Osteoblast (primary cell): ENCODE measurements around the gene RNU4-1. TPM values are rescaled to one million over a fixed set of nuclear protein-coding genes. Genes with fewer than 3 reads are reported as not detected.
A peak's percentile ranks its signal among the peaks of the same experiment; 100 is the strongest.

Experiments used
- DNase-seq: peaks from one replicate; pipeline ENCODE4 v3.0.0; 2011; ENCODE audit warnings: low spot score, mixed read lengths; ENCODE audit not compliant: insufficient read length; ENCODE audit errors: missing footprints
- H2AFZ ChIP-seq: 2 replicates; pipeline ENCODE4 v1.6.0; 2011; ENCODE audit warnings: mild to moderate bottlenecking, low read length
- H3K27ac ChIP-seq: 2 replicates; pipeline ENCODE4 v1.5.1; 2011; ENCODE audit warnings: mild to moderate bottlenecking, low read depth, low read length, moderate library complexity
- H3K27me3 ChIP-seq: 2 replicates; pipeline ENCODE4 v1.6.0; 2012; ENCODE audit warnings: mild to moderate bottlenecking, control low read depth, inconsistent platforms, low read length, moderate library complexity; ENCODE audit not compliant: insufficient read depth
- H3K36me3 ChIP-seq: 2 replicates; pipeline ENCODE4 v1.5.1; 2011; ENCODE audit warnings: mild to moderate bottlenecking, low read length, control low read depth, moderate library complexity; ENCODE audit not compliant: insufficient read depth
- H3K4me1 ChIP-seq: 2 replicates; pipeline ENCODE4 v1.5.1; 2011; ENCODE audit warnings: mild to moderate bottlenecking, low read length, control low read depth, moderate library complexity; ENCODE audit not compliant: insufficient read depth
- H3K4me2 ChIP-seq: 2 replicates; pipeline ENCODE4 v1.6.0; 2011; ENCODE audit warnings: mild to moderate bottlenecking, low read length; ENCODE audit not compliant: insufficient read depth
- H3K4me3 ChIP-seq: fragments of 200-600 bp; sonication (generic); 3 replicates; pipeline ENCODE4 v1.5.1; 2012; ENCODE audit warnings: mild to moderate bottlenecking, low read length, inconsistent platforms; ENCODE audit not compliant: insufficient read depth
- H3K79me2 ChIP-seq: 2 replicates; pipeline ENCODE4 v1.6.0; 2012; ENCODE audit warnings: mild to moderate bottlenecking, low read length, control low read depth, inconsistent platforms; ENCODE audit not compliant: insufficient read depth
- H3K9me3 ChIP-seq: 2 replicates; pipeline ENCODE4 v1.5.1; 2011; ENCODE audit warnings: low read depth, low read length, control low read depth
- H4K20me1 ChIP-seq: 2 replicates; pipeline ENCODE4 v1.6.0; 2012; ENCODE audit warnings: mild to moderate bottlenecking, low read length, control low read depth; ENCODE audit not compliant: insufficient read depth
- total RNA-seq: library from RNA; depleted of rRNA; stranded (reverse); fragments of >200 nt; gene quantifications from 2 replicates; pipeline ENCODE4 v1.2.3, GENCODE V29; 2012
- TF ChIP-seq, protein P1 (sequence below): IDR thresholded peaks from 2 replicates; pipeline ENCODE4 v1.5.1; 2011; ENCODE audit warnings: mild to moderate bottlenecking, low read depth, low read length, moderate library complexity; ENCODE audit errors: extremely low read depth

Gene RNU4-1
- total RNA-seq, 1 donor: under 0.01 TPM

DNA sequence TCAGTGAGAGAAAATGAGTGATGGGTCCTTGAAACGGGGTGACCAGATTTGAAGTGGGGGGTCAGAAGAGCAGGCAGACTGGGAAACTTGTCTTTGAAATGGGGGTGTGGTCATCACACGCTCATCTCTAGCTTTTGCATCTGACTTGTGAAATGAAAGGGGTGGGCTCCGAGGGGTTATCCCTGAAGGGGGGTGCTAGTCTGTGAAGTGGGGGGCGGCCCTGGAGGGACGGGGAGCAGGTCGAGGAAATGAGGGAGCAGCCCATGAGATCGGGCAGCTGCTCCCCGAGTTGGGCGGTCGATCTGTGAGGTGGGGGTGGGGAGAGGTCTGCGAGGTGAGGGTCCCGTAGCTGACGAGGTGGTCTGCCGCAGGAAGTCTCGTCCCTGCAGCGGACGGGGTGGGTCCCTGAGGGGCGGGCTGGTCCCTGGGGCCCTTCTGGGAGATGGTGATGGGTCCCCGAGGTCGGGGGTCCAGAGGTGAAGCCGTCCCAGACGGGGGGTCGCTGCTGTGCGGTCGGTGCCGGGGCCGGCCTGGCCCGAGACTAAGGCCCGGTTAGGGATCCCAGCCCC is 28.0 kb downstream of the RNU4-1 start:
- H3K27me3 ChIP-seq: no peaks in the 10 kb centered on the region
- peaks cover 30% of the 10 kb centered on the region for H4K20me1 ChIP-seq
- peaks cover 25% of the 10 kb centered on the region for H3K4me1 ChIP-seq
- H3K79me2 ChIP-seq: peaks cover 55% of the 10 kb centered on the region
- no peak overlapping the region for H2AFZ ChIP-seq
- peak overlapping the region; percentile 83 for H3K4me3 ChIP-seq
- H3K9me3 ChIP-seq: no peaks in the 10 kb centered on the region
- peak overlapping the region; percentile 47 for H3K27ac ChIP-seq
- TF ChIP-seq, protein P1, sequence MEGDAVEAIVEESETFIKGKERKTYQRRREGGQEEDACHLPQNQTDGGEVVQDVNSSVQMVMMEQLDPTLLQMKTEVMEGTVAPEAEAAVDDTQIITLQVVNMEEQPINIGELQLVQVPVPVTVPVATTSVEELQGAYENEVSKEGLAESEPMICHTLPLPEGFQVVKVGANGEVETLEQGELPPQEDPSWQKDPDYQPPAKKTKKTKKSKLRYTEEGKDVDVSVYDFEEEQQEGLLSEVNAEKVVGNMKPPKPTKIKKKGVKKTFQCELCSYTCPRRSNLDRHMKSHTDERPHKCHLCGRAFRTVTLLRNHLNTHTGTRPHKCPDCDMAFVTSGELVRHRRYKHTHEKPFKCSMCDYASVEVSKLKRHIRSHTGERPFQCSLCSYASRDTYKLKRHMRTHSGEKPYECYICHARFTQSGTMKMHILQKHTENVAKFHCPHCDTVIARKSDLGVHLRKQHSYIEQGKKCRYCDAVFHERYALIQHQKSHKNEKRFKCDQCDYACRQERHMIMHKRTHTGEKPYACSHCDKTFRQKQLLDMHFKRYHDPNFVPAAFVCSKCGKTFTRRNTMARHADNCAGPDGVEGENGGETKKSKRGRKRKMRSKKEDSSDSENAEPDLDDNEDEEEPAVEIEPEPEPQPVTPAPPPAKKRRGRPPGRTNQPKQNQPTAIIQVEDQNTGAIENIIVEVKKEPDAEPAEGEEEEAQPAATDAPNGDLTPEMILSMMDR: no peak
- no peak for DNase-seq
- H3K36me3 ChIP-seq: no peaks in the 10 kb centered on the region
- H3K4me2 ChIP-seq: peak overlapping the region; percentile 94

DNA sequence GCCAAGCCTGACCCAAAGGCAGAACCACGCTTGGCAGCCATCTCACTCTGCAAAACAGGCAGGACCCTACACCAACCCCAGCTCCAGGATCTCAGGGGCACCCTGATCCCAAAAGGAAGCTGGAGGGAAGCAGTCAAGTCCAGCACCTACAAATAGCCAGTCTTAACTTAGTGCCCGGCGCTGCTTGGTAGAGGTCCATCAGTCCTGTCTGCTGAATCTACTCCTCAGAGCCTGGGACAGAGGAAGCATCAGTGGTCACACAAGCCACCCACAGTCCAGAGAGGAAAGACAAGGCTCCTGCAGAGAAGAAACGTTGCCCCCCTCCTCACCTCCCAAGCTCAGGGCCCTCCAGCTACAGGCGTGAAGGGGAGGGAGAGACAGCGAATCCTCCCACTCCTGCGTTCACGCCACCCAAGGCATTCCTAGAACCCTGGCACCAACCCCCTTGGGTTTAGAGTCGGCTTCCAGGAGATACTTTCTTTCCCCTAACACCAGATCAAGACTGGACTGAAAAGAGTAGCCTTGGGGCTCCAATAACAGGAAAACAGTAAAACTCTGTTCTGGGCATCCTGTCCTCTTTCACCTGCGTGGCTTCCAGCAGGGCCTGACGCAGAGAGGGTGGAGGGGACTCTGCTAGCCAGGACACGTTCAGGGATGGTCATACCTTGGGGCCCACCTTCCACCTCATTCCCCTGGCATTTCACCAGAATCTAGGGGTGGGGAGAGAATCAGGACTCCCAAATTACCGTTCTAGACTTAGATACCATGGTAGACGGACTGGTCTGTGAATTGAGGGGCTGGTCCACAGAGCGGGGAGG is 28.7 kb downstream of the RNU4-1 start:
- Histone ChIP-seq H3K4me1 (peaks cover 32% of the 10 kb centered on the region), H3K9me3 (no peaks in the 10 kb centered on the region), H3K79me2 (peaks cover 62% of the 10 kb centered on the region), H3K36me3 (no peaks in the 10 kb centered on the region), H4K20me1 (peaks cover 37% of the 10 kb centered on the region), H3K27me3 (no peaks in the 10 kb centered on the region), H3K4me3 (peak overlapping the region; percentile 83), H3K27ac (peak overlapping the region; percentile 47), H3K4me2 (peak overlapping the region; percentile 94), H2AFZ (no peak overlapping the region)
- DNase-seq: no peak
- TF ChIP-seq, protein P1: no peak

DNA sequence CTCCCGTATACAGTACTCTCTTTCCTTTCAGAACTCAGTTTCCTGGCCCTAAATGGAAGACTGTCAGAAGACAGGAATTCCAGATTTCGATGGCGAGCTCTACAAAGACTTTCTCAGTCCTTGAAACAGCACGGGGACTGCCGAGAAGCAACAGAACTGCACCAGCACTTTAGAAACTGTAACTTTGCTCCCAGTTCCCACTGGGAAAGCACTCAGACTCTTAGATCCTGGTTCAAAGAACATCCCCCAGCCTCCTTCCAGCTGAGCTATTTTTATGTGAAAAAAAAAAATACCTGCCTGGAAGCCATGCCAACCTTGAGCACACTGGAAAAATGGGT is 29.3 kb downstream of the RNU4-1 start:
- no peaks in the 10 kb centered on the region for H3K9me3 ChIP-seq
- peak overlapping the region; percentile 47 for H3K27ac ChIP-seq
- no peak overlapping the region for H2AFZ ChIP-seq
- H3K4me2 ChIP-seq: peak overlapping the region; percentile 94
- H3K4me3 ChIP-seq: peak overlapping the region; percentile 83
- no peaks in the 10 kb centered on the region for H3K27me3 ChIP-seq
- peaks cover 68% of the 10 kb centered on the region for H3K79me2 ChIP-seq
- TF ChIP-seq, protein P1: no peak
- H3K4me1 ChIP-seq: peaks cover 35% of the 10 kb centered on the region
- DNase-seq: no peak
- peaks cover 37% of the 10 kb centered on the region for H4K20me1 ChIP-seq
- H3K36me3 ChIP-seq: no peaks in the 10 kb centered on the region
